HepG2 (cell line): Measurements from ENCODE around the gene FUT4. TPM values are rescaled to one million over a fixed set of nuclear protein-coding genes. Genes with fewer than 3 reads are reported as not detected.

ENCODE experiments used
- ATAC-seq: fragments of 200-7000 bp; cut with Tn5 transposase; 3 replicates; pipeline ENCODE4 v1.9.1; 2020; ENCODE audit warnings: mild to moderate bottlenecking, moderate library complexity
- BruUV-seq: library from RNA; stranded (reverse); fragments of 400-500 nt; replicated peaks from 2 replicates; lab custom pipeline; 2021; lab: Mats Ljungman, UMichigan
- CTCF ChIA-PET: fragments of 300-600 bp; formaldehyde crosslinking; extraction: SDS; loops from one replicate; lab custom pipeline; 2021; ENCODE audit warnings: low total read pairs, inconsistent platforms, low intra/inter-chr PET ratio; lab: Yijun Ruan, JAX
- POLR2A ChIA-PET: fragments of 350-600 bp; sonication (Branson Sonifier 250); formaldehyde crosslinking; loops from one replicate; lab custom pipeline; 2020; ENCODE audit warnings: antibody characterized with exemption, inconsistent platforms; lab: Yijun Ruan, JAX
- DNase-seq: peaks from one replicate; pipeline ENCODE4 v3.0.0-alpha.2; 2015; ENCODE audit warnings: low spot score
- FAIRE-seq: peaks from 3 replicates; lab custom pipeline; 2011; peaks lifted over from hg19 to GRCh38; lab: Jason Lieb, UNC
- H2AFZ ChIP-seq: one replicate; pipeline ENCODE4 v1.6.1; 2011; ENCODE audit warnings: low read length, inconsistent platforms
- H3K27ac ChIP-seq: fragments of 300-600 bp; 3 replicates; pipeline ENCODE4 v1.8.0; 2011; ENCODE audit warnings: mixed run types, mild to moderate bottlenecking, mixed read lengths, low read length, inconsistent platforms; ENCODE audit not compliant: insufficient read depth; ENCODE audit errors: extremely low read length
- H3K27me3 ChIP-seq, 2 experiments: fragments of 200-600 bp in 1 of 2; 2 replicates in 1 of 2; 3 replicates in 1 of 2; pipeline versions ENCODE4 v1.6.0 to v1.8.0; 2011; ENCODE audit warnings: low read length in 2 of 2, mild to moderate bottlenecking in 2 of 2, moderate library complexity in 2 of 2, inconsistent platforms in 1 of 2; ENCODE audit not compliant: insufficient read depth in 2 of 2, control insufficient read depth in 1 of 2
- H3K36me3 ChIP-seq, 2 experiments: fragments of 200-600 bp in 1 of 2; replicated peaks in 1 of 2; 2 replicates in 1 of 2; 3 replicates in 1 of 2; pipeline versions ENCODE4 v1.5.1 to v1.8.0; 2011; ENCODE audit warnings: low read length in 2 of 2, inconsistent platforms in 1 of 2; ENCODE audit not compliant: insufficient read depth in 2 of 2, control insufficient read depth in 1 of 2
- H3K4me1 ChIP-seq: 2 replicates; pipeline ENCODE4 v1.5.1; 2012; ENCODE audit warnings: low read length, inconsistent platforms; ENCODE audit not compliant: insufficient read depth
- H3K4me2 ChIP-seq: 2 replicates; pipeline ENCODE4 v1.6.0; 2011; ENCODE audit warnings: low read depth, low read length, inconsistent platforms
- H3K4me3 ChIP-seq, 3 experiments: fragments of 200-600 bp in 1 of 3; sonication (generic), shearing (Covaris generic) in 1 of 3; replicated peaks in 1 of 3; 2 replicates each; pipeline ENCODE4 v1.5.1; 2011 to 2016; ENCODE audit warnings: low read length in 3 of 3, inconsistent platforms in 2 of 3, low read depth in 2 of 3, mild to moderate bottlenecking in 2 of 3, control low read depth in 1 of 3, mixed read lengths in 1 of 3; ENCODE audit not compliant: insufficient read depth in 1 of 3
- H3K79me2 ChIP-seq: one replicate; pipeline ENCODE4 v1.6.1; 2011; ENCODE audit warnings: low read length, inconsistent platforms; ENCODE audit not compliant: insufficient read depth
- H3K9ac ChIP-seq: 2 replicates; pipeline ENCODE4 v1.6.0; 2011; ENCODE audit warnings: mild to moderate bottlenecking, low read depth, low read length, inconsistent platforms; ENCODE audit not compliant: insufficient read depth
- H3K9me3 ChIP-seq: 2 replicates; pipeline ENCODE4 v1.5.1; 2012; ENCODE audit warnings: mild to moderate bottlenecking, low read length
- H4K20me1 ChIP-seq: 2 replicates; pipeline ENCODE4 v1.6.0; 2011; ENCODE audit warnings: inconsistent platforms, mild to moderate bottlenecking, low read length, moderate library complexity; ENCODE audit not compliant: insufficient read depth
- BORCS8-MEF2B ChIP-seq: sonication (generic); formaldehyde crosslinking; IDR thresholded peaks from 2 replicates; pipeline ENCODE4 v1.8.0; 2022; ENCODE audit warnings: mild to moderate bottlenecking, missing genetic modification reagents
- TAF1 ChIP-seq: sonication (generic); formaldehyde crosslinking; IDR thresholded peaks from 2 replicates; pipeline ENCODE4 v1.4.0; 2020; ENCODE audit warnings: missing genetic modification reagents
- TRIM24 ChIP-seq: sonication (generic); formaldehyde crosslinking; IDR thresholded peaks from 2 replicates; pipeline ENCODE4 v1.8.0; 2022; ENCODE audit warnings: mild to moderate bottlenecking, missing genetic modification reagents
- ZNF800 ChIP-seq: sonication (generic); formaldehyde crosslinking; IDR thresholded peaks from 2 replicates; pipeline ENCODE4 v1.4.0; 2020; ENCODE audit warnings: missing genetic modification reagents
- ZUFSP ChIP-seq: sonication (generic); formaldehyde crosslinking; IDR thresholded peaks from 2 replicates; pipeline ENCODE4 v1.9.0; 2021; ENCODE audit warnings: missing genetic modification reagents, mild to moderate bottlenecking, borderline replicate concordance
- WGBS: methylation state at CpG from one replicate; pipeline ENCODE4 v1.1.6; 2017; ENCODE audit warnings: low lambda C conversion rate; 5-methylcytosine and 5-hydroxymethylcytosine counted together
- in situ Hi-C: cut with HindIII; loops from 2 replicates; pipeline ENCODE4 v1.10.0; 2017; ENCODE audit warnings: low pct_unique_long_range_greater_than_20kb; ENCODE audit not compliant: extremely low pct_ligation_motif_present
- intact Hi-C: fragments of 100-400 bp; cut with micrococcal nuclease; formaldehyde crosslinking; loops from one replicate; pipeline ENCODE4 v1.10.0; 2022; ENCODE audit not compliant: unreplicated experiment
- polyA plus RNA-seq, 8 experiments: library from polyadenylated mRNA; depleted of rRNA in 3 of 8; stranded (reverse) in 7 of 8; unstranded in 1 of 8; fragments of >200 nt; fragmentation: Illumina TruSeq in 4 of 8; extraction: Trizol in 4 of 8; gene quantifications; 2 replicates each; pipeline versions ENCODE4 v1.2.1 to v1.2.3, GENCODE V29; 2011 to 2016; ENCODE audit warnings: low read depth in 4 of 8, missing spikeins in 1 of 8, mixed read lengths in 1 of 8; ENCODE audit not compliant: insufficient read depth in 1 of 8
- total RNA-seq, 5 experiments: library from RNA; depleted of rRNA; stranded (reverse); fragments of >200 nt; fragmentation: Illumina TruSeq; extraction: Trizol; gene quantifications; 2 replicates each; pipeline ENCODE4 v1.2.3, GENCODE V29; 2016; ENCODE audit warnings: low read depth in 1 of 5
- TF ChIP-seq, protein P1 (sequence below): sonication (generic); formaldehyde crosslinking; IDR thresholded peaks from 2 replicates; pipeline ENCODE4 v1.5.0; 2020; ENCODE audit warnings: missing genetic modification reagents
- TF ChIP-seq, protein P2 (sequence below): sonication (generic); formaldehyde crosslinking; IDR thresholded peaks from 2 replicates; pipeline ENCODE4 v1.8.1; 2022; ENCODE audit warnings: mild to moderate bottlenecking, missing genetic modification reagents
- TF ChIP-seq, protein P3 (sequence below): sonication (generic); formaldehyde crosslinking; IDR thresholded peaks from 2 replicates; pipeline ENCODE4 v1.5.0; 2020; ENCODE audit warnings: missing genetic modification reagents, mild to moderate bottlenecking, borderline replicate concordance

The FUT4 gene
- total and polyA plus RNA-seq, 2 of the 13 experiments (the other 11 are each of a cell fraction or from before 2014, with no cell fraction given): 0.28 to 0.60 TPM

DNA sequence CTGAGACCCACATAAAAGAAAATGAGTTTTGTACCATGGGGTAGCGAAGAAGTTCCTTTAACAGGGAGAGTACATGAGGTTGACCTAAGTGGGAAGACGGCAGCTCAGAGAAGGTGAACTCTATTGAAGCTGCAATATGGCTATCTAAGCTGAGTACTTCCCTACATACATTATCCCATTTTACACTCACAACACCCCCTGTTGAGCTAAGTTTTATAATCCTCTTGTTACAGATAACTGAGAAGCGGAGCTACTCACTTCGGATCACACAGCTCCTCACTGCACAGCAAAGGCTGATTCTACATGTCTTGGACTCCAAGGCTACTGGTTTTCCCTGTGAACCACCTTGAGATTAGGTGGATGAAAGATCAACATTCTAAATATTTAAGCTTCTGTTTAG lies 15.2 kb downstream of the FUT4 start:
- CTCF ChIA-PET: no interaction called here

More for the DNA sequence above, 15.2 kb downstream of the FUT4 start:
- Histone ChIP-seq H3K4me2 (no peak overlapping the region), H3K4me3 (no peak overlapping the region), H3K36me3 (no peaks in the 10 kb centered on the region), H3K9me3 (no peaks in the 10 kb centered on the region), H3K27ac (no peak overlapping the region), H3K27me3 (no peaks in the 10 kb centered on the region), H3K4me1 (no peaks in the 10 kb centered on the region), H2AFZ (no peak overlapping the region), H3K79me2 (no peaks in the 10 kb centered on the region), H4K20me1 (no peaks in the 10 kb centered on the region), H3K9ac (no peak overlapping the region)
- BruUV-seq: no TSS peak
- TF ChIP-seq TAF1 (CRISPR knock-in tag) (no peak), ZUFSP (CRISPR knock-in tag) (no peak), BORCS8-MEF2B (CRISPR knock-in tag) (no peak), ZNF800 (CRISPR knock-in tag) (no peak), TRIM24 (CRISPR knock-in tag) (no peak)
- TF ChIP-seq, protein P1, sequence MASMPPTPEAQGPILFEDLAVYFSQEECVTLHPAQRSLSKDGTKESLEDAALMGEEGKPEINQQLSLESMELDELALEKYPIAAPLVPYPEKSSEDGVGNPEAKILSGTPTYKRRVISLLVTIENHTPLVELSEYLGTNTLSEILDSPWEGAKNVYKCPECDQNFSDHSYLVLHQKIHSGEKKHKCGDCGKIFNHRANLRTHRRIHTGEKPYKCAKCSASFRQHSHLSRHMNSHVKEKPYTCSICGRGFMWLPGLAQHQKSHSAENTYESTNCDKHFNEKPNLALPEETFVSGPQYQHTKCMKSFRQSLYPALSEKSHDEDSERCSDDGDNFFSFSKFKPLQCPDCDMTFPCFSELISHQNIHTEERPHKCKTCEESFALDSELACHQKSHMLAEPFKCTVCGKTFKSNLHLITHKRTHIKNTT (CRISPR knock-in tag): no peak
- TF ChIP-seq, protein P2, sequence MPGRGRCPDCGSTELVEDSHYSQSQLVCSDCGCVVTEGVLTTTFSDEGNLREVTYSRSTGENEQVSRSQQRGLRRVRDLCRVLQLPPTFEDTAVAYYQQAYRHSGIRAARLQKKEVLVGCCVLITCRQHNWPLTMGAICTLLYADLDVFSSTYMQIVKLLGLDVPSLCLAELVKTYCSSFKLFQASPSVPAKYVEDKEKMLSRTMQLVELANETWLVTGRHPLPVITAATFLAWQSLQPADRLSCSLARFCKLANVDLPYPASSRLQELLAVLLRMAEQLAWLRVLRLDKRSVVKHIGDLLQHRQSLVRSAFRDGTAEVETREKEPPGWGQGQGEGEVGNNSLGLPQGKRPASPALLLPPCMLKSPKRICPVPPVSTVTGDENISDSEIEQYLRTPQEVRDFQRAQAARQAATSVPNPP (CRISPR knock-in tag): no peak
- TF ChIP-seq, protein P3, sequence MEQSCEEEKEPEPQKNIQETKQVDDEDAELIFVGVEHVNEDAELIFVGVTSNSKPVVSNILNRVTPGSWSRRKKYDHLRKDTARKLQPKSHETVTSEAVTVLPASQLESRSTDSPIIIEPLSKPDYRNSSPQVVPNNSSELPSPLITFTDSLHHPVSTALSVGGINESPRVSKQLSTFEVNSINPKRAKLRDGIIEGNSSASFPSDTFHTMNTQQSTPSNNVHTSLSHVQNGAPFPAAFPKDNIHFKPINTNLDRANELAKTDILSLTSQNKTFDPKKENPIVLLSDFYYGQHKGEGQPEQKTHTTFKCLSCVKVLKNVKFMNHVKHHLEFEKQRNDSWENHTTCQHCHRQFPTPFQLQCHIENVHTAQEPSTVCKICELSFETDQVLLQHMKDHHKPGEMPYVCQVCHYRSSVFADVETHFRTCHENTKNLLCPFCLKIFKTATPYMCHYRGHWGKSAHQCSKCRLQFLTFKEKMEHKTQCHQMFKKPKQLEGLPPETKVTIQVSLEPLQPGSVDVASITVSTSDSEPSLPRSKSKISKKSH (CRISPR knock-in tag): no peak
- DNase-seq (no peak), FAIRE-seq (no peak), ATAC-seq (no peak)
- 75% methylated on average over 4 of the region's 4 CpGs for WGBS
- POLR2A ChIA-PET: no interaction called here
- intact Hi-C loops (no loop called here), in situ Hi-C loops (no loop called here)
